EL (cell line): ENCODE measurements around the gene OGG1.

Experiments
- DNase-seq: peaks from one replicate; pipeline ENCODE4 v3.0.0-alpha.2; 2016

Gene OGG1

DNA sequence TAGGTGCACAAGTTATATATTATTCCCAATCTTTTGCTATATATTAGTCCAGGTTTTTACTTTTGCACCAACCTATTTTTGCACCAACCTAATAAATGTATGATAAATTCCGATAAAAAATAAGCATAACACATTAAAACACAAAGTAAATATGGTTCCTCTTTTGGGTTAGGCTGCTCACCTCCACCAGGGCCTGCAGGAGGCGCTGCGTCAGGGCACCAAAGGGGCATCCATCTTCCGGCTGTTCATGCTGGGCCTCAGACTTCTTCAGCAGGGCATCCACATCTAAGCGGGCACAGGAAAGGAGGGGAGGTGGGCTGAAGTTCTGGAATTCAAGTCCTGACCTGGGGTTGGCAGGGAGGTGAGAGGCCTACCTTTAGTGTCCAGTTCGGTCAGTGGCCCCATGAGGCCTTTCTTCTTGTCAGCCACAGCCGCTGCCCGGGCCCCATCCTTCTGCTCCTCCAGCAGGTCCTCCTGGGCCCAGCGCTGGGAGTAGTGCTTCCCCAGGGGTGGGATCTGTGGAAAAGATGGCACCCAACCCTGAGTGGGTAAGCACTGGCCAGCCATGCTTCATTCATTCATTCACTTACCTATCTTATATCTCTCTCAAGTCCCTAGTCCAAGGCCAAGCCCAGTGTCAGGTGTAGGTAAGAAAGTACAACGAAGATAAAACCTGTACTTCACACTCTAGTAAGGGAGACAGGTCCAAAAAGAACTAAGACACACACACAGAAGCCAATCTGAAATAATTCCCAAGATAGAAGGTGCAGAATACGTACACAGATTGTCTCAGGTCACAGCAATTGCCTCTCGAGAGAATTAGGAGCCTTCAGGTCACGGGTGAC is 37.3 kb downstream of the OGG1 start:
- DNase-seq = no peak

DNA sequence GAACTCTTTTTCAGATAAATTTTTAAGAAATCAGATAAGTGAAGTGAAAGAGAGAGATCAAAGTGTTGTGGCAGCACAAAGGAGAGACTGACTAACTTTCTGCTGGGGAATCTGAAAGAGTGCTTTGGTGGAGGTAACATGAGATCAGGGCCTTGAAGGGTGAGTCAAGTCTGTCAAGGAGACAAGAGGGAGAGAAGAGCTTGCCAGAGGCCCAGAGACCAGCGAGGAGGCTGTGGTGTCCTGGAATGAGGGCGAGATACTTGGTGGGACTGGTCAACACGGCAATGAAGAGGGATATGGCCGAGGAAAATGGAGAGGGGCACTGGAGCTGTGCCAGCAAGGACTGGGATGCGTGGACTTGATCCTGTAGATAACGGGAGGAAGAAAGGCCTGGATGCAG is 38.0 kb downstream of the OGG1 start:
- DNase-seq = no peak

GRCh38 chr3:9791127-9791526 is 41.4 kb downstream of the OGG1 start:
- no peak for DNase-seq

GRCh38 chr3:9791790-9792404 is 42.1 kb downstream of the OGG1 start:
- no peak for DNase-seq

DNA sequence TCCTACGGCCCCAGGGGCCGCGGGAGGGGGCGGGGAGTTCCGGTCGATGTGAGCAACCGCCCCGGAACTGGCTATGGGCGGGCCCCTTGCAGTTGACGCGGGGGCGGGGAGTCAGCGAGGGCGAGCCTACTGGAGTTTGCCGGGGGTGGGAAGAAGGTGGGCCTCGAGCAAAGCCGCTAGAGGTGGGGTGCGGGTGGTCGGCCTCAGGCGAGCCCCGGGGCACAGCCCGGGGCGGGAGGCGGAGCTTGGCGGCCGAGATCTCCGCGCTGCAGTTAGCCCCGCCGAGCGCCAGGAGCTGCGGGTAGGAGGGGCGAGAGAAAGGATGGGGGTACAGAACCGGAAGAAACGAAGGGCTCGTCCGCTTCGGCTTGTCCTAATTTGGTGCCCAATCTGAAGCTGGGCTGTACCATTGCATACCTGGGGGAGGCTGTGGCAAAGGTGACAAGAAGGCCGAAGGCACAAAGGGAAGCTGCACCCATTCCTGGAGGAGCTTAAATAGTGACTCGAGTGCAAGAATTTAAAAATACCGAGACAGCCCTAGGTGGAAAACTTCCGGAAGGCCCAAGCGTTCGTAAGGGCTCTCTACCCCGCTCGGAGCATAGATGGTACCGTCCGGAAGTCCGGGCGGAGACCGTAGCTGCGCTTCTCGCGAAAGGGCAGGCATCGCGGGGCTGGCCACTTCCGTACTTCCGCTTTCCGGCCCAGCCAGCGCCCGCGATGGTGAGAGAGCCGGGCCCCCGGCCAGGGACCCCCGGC is 42.8 kb downstream of the OGG1 start, which contains the start of the genes ARPC4 and TADA3:
ARPC4 (plus strand) TSS at position 678 of the 756 bp plus-strand sequence; CDS start at position 718, 40 bp downstream.
TADA3 (minus strand) TSS at position 69 of the 756 bp plus-strand sequence. CDS start 1,007 bp downstream, outside the sequence.
- DNase-seq = peak; percentile 95

GRCh38 chr3:9793161-9793781 is 43.5 kb downstream of the OGG1 start:
- peak; percentile 52 for DNase-seq

GRCh38 chr3:9794400-9794799 is 44.6 kb downstream of the OGG1 start:
- no peak for DNase-seq

DNA sequence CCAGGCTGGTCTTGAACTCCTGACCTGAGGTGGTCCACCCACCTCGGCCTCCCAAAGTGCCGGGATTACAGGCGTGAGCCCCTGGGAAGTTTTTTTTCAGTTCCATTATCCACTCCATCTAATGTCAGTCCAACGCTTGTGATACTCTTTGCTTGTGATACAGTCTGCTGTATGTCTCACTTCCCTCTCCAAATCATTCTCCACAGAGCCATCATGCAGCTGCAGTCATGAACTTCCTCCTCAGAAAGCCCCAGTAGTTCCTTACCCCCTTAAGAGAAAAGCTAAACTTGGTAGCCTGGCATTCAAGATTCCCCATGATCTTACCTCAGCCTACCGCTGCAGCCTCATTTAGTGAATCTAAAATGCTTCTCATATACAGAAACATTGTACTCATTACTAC is 45.5 kb downstream of the OGG1 start:
- DNase-seq = no peak

DNA sequence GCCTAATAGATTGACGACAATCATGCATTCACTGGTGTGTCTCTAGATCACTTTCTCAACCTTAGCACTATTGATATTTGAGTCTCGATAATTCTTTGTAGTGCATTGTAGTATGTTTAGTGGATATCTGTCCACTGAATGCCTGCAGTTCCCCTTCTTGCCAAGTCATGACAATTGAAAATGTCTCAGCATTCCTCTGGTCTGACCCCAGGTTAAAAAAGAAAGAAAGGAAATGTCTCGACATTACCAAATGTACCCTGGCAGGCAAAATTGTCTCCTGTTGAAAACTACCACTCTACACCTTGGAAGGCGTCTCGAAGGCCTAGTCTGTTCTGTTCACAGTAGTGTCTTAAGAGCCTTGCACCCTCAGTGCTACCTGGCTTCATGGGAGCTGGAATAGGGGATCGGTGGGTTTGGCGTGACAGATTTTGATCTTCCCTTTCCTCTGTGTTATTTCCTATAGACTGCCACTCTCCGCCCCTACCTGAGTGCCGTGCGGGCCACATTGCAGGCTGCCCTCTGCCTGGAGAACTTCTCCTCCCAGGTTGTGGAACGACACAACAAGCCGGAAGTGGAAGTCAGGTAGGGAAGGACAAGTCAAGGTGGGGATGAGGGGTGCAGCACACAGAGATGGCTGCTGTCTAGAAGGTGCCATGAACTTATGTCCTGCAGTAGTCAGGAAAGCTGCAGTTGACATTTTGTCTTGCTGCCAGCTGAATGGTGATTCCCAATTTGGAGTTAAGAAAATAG is 47.6 kb downstream of the OGG1 start:
- no peak for DNase-seq

DNA sequence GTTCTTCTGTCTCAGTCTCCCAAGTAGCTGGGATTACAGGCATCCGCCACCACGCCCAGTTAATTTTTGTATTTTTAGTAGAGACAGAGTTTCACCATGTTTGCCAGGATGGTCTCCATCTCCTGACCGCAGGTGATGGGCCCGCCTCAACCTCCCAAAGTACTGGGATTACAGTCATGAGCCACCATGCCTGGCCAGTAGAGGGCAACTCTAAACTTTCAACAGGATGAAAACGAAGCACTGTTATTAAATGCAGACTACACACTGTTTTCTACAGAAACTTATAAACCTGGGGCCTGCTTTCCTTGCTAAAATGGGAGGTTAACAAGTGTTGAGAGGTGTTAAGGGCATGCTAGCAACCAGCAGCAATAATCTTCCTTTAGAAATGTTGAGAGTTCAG is 50.8 kb downstream of the OGG1 start:
- no peak for DNase-seq

GRCh38 chr3:9803494-9803893 is 53.7 kb downstream of the OGG1 start:
- DNase-seq = no peak

DNA sequence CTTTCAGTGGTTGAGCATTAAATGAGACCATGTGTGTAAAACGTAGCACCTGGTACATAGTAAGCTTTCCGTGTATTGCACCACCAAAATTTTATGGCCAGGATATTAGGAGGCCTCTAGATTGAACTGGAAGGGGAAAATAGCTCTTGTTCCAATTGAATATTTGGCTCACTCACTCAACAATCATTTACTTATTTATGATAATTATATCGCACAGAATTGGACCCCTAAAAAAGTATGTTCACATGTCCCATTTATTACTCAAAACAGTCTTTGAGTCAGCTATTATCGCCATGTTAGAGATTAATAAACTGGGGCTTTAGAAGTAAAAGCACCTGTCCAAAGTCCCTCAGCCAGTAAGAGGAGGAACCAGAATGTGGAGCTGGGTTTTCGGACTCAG is 55.2 kb downstream of the OGG1 start:
- DNase-seq = no peak

GRCh38 chr3:9806137-9806536 is 56.4 kb downstream of the OGG1 start:
- no peak for DNase-seq
